GM12891 (cell line): Measurements from ENCODE around the gene PRKG2.
"Not testable (repeated sequence)": the region's sequence is repeated elsewhere in the genome, so short reads cannot be mapped to it uniquely, and the experiment has no call there.

Experiments
- DNase-seq: peaks from one replicate; pipeline ENCODE4 v3.0.0; 2011; ENCODE audit warnings: low spot score; ENCODE audit not compliant: insufficient read length
- FAIRE-seq: peaks from 2 replicates; lab custom pipeline; 2011; peaks lifted over from hg19 to GRCh38; lab: Jason Lieb, UNC
- PAX5 ChIP-seq: IDR thresholded peaks from 2 replicates; pipeline ENCODE4 v1.6.1; 2011; ENCODE audit warnings: low read length, moderate library complexity, mild to moderate bottlenecking; ENCODE audit not compliant: insufficient read depth, severe bottlenecking
- POLR2A ChIP-seq: IDR thresholded peaks from 2 replicates; pipeline ENCODE4 v1.6.1; 2011; ENCODE audit warnings: low read depth, low read length, control low read depth
- POLR2AphosphoS5 ChIP-seq: IDR thresholded peaks from 2 replicates; pipeline ENCODE4 v1.6.1; 2011; ENCODE audit warnings: low read depth, low read length, control low read depth
- POU2F2 ChIP-seq: IDR thresholded peaks from 2 replicates; pipeline ENCODE4 v1.6.1; 2011; ENCODE audit warnings: low read depth, mild to moderate bottlenecking, control low read depth, low read length, moderate library complexity
- SPI1 ChIP-seq: IDR thresholded peaks from 2 replicates; pipeline ENCODE4 v1.6.1; 2011; ENCODE audit warnings: low read depth, low read length, control low read depth
- TAF1 ChIP-seq: IDR thresholded peaks from 2 replicates; pipeline ENCODE4 v1.6.1; 2011; ENCODE audit warnings: low read depth, low read length, control low read depth

The PRKG2 gene

DNA sequence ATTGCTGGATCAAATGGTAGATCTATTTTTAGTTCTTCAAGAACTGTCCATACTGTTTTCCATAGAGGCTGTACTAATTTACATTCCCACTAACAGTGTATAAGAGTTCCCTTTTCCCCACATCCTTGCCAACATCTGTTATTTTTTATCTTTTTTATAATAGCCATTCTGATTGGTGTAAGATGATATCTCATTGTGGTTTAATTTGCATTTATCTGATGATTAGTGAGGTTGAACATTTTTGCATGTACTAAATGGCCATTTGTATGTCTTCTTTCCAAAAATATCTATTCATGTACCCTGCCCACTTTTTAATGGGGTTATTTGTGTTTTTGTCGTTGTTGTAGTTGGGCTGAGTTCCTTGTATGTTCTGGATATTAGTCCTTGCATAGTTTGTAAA is 35.4 kb upstream of the PRKG2 start:
- TF ChIP-seq TAF1 (no peak), PAX5 (no peak), POLR2A (no peak), POU2F2 (no peak), POLR2AphosphoS5 (no peak), SPI1 (no peak)
- DNase-seq (no peak), FAIRE-seq (no peak)

DNA sequence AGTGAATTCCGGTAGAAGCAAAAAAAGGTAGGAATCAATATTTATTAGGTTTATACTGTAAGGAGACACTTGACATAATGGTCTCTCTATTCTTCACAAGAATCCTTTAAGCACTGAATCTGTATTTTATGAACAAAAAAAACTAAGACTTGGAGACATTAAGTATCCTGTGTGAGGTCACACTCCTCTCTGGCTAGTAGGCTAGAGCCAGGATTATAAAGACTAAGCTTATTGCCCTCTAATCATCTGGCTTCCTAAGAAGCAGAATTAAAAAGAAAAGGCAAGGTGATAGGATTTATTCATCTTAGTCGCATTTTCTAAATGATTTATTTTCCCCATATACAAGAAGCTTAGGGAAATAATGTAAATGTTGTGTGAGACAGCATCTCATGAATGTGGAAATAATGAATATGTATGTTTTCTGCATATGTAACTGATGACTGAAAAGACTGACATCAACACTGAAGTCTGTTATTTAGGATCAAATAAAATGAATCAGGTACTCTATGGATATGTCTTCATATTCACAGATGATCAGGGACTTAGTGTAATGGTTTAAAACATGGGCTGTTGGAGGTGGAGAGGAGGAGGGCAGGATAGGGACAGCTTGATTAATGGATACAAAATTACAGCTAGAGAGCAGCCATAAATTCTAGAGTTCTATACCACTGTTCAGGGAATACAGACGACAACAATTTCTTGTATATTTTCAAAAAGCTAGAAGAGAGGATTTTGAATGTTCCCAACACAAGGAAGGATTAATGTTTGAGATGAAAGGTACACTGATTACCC is 30.4 kb upstream of the PRKG2 start:
- FAIRE-seq: no peak
- TF ChIP-seq POLR2AphosphoS5 (no peak), PAX5 (no peak), POU2F2 (no peak), SPI1 (no peak), POLR2A (no peak), TAF1 (no peak)
- DNase-seq: no peak

GRCh38 chr4:81237791-81238190 is 22.8 kb upstream of the PRKG2 start:
- TF ChIP-seq SPI1: no peak
- no peak for TF ChIP-seq POLR2AphosphoS5
- TF ChIP-seq POU2F2: no peak
- TF ChIP-seq PAX5: no peak
- TF ChIP-seq TAF1: no peak
- no peak for TF ChIP-seq POLR2A
- FAIRE-seq: no peak
- DNase-seq: no peak

DNA sequence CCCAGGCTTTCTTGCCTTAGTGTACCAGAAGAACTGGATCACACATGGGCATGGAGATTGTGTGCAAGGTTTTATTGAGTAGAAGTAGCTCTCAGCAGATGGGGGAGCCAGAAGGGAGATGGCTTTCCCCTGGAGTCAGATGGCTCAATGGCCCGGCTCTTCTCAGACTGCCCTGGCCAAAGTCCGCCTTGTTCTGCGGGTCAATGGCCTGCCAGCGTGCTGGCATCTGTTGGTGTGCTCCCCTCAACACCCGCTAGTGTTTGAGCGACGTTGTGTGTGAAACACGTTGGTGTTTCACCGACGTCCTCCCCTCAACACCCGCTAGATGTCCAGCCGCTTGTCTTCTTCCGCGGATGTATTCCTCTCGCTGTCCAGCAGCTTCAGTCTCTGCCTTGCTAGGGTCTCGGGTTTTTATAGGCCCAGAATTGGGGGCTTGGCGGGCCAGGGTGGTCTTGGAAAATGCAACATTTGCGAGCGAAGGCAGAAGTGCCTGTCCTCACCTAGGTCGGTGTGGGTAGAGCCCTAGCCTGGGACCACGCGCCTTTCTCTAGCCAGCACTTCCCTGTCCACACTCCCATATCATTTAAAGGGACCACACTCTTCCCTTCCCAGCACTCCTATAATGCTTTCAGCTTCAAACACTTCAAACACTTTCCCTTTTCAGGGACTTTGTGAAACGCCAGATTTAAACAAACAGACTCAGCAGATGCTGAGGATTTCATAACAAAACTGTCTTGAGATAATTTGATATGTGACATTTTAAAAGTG is 21.1 kb upstream of the PRKG2 start:
- no peak for DNase-seq
- TF ChIP-seq POLR2AphosphoS5 (no peak), POLR2A (no peak), TAF1 (no peak)
- FAIRE-seq: no peak

DNA sequence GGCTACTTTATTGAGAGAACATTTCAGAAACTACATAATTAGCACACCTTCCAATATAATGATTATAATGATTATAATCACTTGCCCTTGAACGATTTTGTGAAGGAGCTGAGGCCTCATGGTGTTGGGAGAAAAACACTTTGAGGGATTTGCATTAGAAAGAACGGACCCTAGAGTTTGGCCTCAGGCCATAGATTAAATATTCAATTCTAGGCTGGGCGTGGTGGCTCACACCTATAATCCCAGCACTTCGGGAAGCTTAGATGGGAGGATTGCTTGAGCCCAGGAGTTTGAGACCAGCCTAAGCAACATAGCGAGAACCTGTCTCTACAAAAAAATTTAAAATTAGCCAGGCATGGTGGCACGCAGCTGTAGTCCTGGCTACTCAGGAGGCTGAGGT is 12.9 kb upstream of the PRKG2 start:
- DNase-seq: no peak
- no peak for FAIRE-seq
- TF ChIP-seq PAX5 (no peak), TAF1 (no peak), POLR2AphosphoS5 (no peak), SPI1 (no peak), POLR2A (no peak), POU2F2 (no peak)

DNA sequence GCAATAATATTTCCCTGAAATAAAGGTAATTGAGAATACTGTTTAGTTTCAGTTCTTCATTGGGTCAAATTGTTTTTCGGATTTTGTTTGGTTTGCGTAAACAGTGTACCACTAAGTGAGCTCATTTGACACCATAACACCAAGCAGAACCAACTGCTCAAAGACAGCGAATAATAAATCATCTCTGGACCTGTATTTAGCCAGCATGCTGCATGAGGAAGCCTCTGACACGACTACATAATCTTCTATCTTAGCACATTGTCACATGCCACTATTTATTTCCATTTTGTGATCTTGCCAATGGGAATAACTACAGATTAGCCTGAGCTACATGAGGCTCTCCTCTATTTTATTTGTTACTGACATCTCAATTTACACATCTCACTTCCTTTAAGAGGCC is 12.1 kb upstream of the PRKG2 start:
- FAIRE-seq (no peak), DNase-seq (no peak)
- TF ChIP-seq POU2F2: no peak
- no peak for TF ChIP-seq PAX5
- TF ChIP-seq TAF1: no peak
- TF ChIP-seq POLR2AphosphoS5: no peak
- no peak for TF ChIP-seq SPI1
- no peak for TF ChIP-seq POLR2A

DNA sequence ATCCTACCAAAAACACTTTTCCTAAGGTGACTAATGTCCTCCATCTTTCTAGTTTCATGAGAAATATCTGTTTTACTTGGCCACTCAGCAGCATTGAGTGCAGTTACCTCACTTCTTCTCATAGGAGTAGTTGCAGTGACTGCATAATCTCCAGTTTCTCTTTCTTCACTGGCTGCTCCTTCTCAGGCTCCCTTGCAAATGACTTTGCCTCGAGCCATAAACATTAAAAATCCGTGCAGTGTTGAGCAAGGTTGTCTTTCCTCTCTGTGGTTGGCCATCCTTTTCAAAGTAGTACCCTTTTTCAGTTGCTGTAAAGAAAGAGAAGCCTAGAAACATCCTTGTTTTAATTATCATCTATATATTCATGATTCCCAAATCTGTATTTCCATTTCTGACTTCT is 10.2 kb upstream of the PRKG2 start:
- DNase-seq: no peak
- TF ChIP-seq POLR2AphosphoS5: no peak
- no peak for TF ChIP-seq TAF1
- no peak for TF ChIP-seq POLR2A
- TF ChIP-seq POU2F2: no peak
- no peak for TF ChIP-seq PAX5
- no peak for TF ChIP-seq SPI1
- no peak for FAIRE-seq

- DNase-seq: not testable (repeated sequence)
- peak; percentile 20 for FAIRE-seq
Observed at GRCh38 chr4:81222082-81222472, 7.1 kb upstream of the PRKG2 start.

- no peak for TF ChIP-seq POLR2A
- no peak for DNase-seq
- no peak for FAIRE-seq
Observed at GRCh38 chr4:81221303-81222081, 6.5 kb upstream of the PRKG2 start.

DNA sequence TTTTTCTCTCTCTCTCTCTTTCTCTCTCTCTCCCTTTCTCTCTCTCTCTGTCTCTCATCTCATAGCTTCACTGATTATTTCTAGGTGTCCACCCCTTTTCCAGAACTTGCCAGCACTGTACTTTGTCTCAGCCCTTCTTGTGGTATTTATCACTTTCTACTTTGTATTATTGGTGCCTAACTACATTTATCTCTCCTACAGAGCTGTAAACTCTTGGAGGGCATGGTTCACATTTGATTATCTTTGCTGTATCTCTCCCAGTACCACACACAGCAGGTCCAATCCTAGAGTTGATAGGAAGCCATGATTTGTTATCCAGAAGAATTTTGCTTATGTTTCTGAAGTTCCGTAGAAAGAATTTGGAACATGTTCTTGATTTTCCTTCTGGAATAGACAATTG is 5.2 kb upstream of the PRKG2 start:
- DNase-seq (no peak), FAIRE-seq (no peak)
- TF ChIP-seq POLR2AphosphoS5: no peak
- no peak for TF ChIP-seq TAF1
- TF ChIP-seq POU2F2: no peak
- TF ChIP-seq POLR2A: no peak
